Measurements from ENCODE around the gene PTPN14.
A peak's percentile ranks its signal among the peaks of the same experiment; 100 is the strongest.

PTPN14 gene

GRCh38 chr1:214569357-214570004, 18.1 kb upstream of the PTPN14 start:
- peak overlapping the region; percentile 69 for H3K27ac ChIP-seq
- no peak for DNase-seq (ENCODE audit: low read depth, low spot score)

DNA sequence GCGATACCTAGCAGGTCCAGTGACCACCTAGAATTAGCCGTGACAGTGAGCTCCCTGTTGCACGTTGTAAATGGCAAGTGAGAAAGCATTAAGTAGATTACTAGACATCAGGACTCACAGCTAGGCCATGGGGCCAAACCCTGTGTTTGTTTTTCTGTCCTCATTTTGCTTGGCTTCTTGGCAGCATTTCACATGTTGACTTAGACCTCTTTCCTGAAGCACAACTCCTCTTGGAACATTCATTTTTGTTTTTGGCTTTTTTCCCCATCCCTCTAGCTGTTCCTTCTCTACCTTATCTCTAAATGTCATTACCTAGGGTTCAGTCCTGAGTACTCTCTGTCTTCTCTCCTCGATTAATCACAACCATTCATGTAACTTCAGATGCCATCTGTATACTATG, 16.9 kb upstream of the PTPN14 start:
- no peak for DNase-seq (ENCODE audit: low read depth, low spot score)
- H3K27ac ChIP-seq: peak overlapping the region; percentile 69

GRCh38 chr1:214567481-214567980, 16.1 kb upstream of the PTPN14 start:
- H3K27ac ChIP-seq: peak overlapping the region; percentile 47
- DNase-seq (ENCODE audit: low read depth, low spot score): no peak

DNA sequence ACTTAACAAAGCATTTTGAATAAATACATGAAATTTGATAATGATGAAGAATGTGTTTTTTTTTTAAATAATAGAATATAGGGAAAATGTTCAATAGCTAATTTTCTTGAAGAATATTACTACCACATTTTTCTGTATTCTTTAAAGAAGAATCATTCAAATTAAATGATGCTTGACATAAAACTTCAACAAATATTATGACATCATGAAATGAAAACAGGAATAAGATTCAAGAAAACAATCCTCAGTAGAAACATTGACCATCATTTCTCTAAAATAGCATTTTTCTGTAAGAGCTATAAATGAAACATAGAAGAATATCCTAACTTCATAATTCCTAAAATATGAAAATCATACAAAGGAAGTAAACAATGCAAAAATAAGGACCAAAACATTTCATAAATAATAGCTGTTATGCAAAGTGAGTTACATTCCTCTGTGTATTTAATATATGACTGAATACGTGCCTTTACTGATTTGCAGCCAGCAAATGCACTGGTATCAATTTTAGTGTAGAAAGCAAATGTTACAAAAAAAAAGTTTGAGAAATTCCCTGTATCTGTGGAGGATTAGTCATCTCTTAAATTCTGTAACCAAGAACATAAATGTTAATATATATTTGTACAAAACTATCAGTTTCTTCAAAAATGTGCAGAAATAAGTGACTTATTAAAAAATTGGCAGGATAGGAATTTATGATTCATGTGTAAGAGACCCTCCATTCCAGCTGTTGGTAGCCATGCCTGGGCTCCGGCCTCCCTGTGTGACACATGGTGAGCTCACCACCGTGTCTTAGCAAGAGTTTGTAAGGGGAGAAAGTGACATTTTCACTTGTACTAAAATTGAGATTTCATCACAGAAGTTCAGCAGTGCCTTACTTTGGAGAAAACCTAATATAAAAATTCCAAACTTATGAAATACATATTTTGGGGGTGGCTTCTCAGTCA, 15.0 kb upstream of the PTPN14 start:
- H3K27ac ChIP-seq: peak overlapping the region; percentile 47
- DNase-seq (ENCODE audit: low read depth, low spot score): no peak

GRCh38 chr1:214565310-214565709, 13.9 kb upstream of the PTPN14 start:
- no peak overlapping the region for H3K27ac ChIP-seq
- no peak for DNase-seq (ENCODE audit: low read depth, low spot score)

DNA sequence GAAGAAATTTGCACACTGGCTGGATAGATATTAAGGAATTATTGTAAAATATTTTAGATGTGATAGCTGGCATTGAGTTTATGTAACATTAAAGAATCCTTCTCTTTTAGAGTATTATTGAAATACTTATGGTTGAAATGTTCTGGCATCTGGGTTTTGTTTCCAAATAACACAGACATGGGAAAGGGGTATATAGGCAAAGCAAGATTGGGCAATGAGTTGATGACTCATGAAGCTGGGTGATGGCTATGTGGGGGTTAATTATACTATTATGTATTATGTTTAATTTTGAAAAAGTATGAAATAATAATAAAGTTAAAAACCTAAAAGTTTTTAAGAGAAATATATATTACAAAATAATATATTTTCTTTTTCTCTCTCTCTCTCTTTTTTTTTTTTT, 12.5 kb upstream of the PTPN14 start:
- H3K27ac ChIP-seq: no peak overlapping the region
- DNase-seq (ENCODE audit: low read depth, low spot score): no peak

GRCh38 chr1:214557952-214558735, 6.7 kb upstream of the PTPN14 start:
- DNase-seq (ENCODE audit: low read depth, low spot score): no peak
- peak overlapping the region; percentile 10 for H3K27ac ChIP-seq

DNA sequence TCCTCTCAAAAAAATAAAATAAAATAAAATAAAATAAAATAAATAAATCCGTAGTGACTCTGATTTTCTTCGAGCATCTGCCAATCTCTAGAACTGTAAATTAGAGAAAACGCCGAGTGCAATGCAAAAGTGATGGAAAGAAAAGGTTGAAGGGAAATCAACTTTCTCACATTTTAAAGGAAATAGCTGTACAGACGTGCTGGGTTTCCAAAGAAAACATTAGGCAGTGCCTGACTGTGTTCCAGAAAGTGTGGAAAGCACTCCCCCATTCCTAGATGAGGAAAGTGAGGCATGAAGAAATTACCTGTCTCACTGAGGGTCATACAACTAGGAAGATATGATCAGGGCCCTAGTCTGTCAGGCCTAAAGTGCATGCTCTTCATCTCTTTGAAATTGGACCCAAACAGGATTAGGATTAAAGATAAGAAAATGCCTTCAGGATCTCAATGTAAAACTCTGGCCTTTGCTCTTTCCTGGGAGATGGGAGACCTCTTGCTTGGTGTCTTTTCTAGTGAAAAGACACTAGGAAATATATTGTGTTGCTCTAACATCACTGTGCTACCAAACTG, 1.8 kb upstream of the PTPN14 start:
- peak overlapping the region; percentile 97 for H3K27ac ChIP-seq
- DNase-seq (ENCODE audit: low read depth, low spot score): no peak

DNA sequence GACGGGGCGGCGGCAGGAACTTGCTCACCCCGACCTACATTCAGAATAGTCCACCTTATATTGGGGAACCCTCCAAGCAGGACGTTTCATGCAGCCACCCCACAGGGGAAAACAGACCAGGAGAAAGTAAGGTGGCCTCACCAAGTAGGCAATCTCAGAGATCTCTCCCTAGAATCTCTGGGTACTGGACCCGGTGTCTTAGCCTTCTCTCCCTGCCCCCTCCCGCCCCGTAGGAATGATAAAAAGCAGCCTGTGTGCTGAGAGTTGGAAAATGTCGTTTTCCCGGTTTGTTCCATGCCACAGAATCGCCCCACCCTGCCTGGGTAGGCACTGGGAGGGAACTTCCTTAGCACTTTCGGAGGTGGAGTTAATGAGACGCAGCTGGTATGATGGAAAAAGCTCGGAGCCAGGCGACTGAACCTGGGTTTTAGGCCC, 789 bp upstream of the PTPN14 start:
- peak; percentile 64 for DNase-seq (ENCODE audit: low read depth, low spot score)
- peak overlapping the region; percentile 97 for H3K27ac ChIP-seq

DNA sequence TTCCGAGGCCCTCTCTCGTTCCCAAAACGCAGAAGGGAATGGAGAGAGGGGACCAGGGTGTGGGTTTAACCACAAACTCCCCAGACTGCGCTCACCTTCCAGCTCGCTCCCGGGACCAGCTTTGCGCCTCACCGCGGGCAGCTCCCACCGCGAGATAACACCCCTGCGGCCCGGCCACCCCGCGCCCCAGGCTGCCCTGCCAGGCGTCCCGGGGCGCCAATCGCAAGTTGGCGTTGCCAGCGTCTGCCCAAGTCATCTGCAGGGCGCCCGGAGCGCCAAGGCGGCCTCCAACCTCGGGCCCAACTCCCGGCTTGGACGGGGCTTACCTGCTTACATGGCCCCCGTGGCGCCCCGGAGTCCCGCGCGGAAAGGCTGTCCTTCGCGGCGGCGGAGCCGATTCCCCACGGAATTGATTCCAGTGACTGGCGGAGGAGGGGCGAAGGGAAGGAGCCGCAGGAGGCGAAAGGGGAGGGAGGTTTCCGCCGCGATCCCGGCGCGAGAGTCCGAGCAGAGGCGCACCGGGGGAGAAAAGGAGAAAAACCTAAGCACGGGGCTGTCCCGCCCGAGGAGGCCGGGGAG, 456 bp downstream of the PTPN14 start:
- peak overlapping the region; percentile 97 for H3K27ac ChIP-seq
- no peak for DNase-seq (ENCODE audit: low read depth, low spot score)

DNA sequence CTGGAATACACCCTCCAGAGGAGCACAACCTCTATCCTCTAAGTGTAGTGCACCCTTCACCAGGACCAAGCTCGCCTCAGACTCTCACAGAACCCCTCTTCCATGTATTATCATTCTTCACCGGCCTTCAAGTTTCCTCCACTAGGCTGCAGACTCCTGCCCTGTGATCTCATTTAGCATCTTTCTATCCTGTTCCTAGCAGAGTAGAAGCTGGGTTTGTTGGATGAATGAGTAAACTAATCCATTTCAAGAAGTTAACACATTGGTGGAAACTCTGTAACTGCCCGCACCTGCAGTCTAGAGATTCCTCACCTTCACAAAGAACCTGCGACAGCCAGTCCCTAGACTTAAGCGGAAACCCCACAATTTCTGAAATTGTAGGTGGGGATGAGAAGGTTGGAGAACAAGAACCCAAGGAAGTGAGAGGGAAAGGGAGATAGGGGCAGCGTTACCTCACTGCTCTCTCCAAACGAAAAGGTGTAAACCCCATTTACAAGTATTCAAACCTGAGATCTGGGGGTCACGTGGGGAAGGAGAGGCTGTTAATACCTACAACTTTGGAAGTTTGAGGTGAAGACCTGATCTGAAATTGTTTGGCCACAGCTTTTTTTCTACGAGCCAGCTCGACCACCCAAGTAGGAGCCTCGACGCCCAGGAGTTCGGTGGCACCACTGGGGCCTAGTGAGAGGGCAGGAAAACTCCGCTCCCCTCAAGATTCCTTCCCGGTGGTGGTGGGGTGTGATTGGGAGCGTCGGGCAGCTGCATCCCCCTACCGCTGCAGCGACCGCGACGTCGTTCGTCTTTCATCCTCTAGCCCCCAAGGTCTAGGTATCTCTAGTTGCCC, 1.2 kb downstream of the PTPN14 start:
- peak overlapping the region; percentile 97 for H3K27ac ChIP-seq
- no peak for DNase-seq (ENCODE audit: low read depth, low spot score)

- no peak for DNase-seq (ENCODE audit: low read depth, low spot score)
- peak overlapping the region; percentile 97 for H3K27ac ChIP-seq
These were observed 1.8 kb downstream of the PTPN14 start for GRCh38 chr1:214549604-214550003.

GRCh38 chr1:214548988-214549387, 2.4 kb downstream of the PTPN14 start:
- peak overlapping the region; percentile 97 for H3K27ac ChIP-seq
- no peak for DNase-seq (ENCODE audit: low read depth, low spot score)

DNA sequence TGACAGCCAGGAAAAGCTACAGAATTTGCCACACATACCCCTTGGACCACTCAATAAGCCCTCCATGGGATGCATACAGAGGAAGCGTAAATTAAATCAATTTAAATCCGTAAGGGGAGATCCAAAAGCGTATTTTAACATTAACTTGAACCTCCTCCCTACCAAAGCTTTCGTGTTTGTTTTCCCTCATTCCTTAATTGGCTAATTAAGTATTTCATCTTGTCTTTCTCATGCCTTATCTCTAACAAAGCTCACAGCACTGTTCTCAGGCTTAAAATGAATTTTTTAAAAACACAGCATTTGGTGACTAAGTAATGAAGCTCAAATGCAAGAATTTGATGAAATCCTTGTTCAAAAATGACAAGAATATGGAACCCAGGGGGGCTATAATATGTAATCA, 3.1 kb downstream of the PTPN14 start:
- no peak for DNase-seq (ENCODE audit: low read depth, low spot score)
- H3K27ac ChIP-seq: peak overlapping the region; percentile 97

- peak overlapping the region; percentile 97 for H3K27ac ChIP-seq
- no peak for DNase-seq (ENCODE audit: low read depth, low spot score)
These were observed 3.7 kb downstream of the PTPN14 start for GRCh38 chr1:214547747-214548146.

- DNase-seq (ENCODE audit: low read depth, low spot score): no peak
- H3K27ac ChIP-seq: peak overlapping the region; percentile 97
These were observed 4.3 kb downstream of the PTPN14 start for GRCh38 chr1:214546886-214547641.

- no peak for DNase-seq (ENCODE audit: low read depth, low spot score)
- peak overlapping the region; percentile 97 for H3K27ac ChIP-seq
These were observed 5.3 kb downstream of the PTPN14 start for GRCh38 chr1:214546084-214546483.

- H3K27ac ChIP-seq: no peak overlapping the region
These were observed 6.1 kb downstream of the PTPN14 start for GRCh38 chr1:214545293-214545692.

More at GRCh38 chr1:214545293-214545692, 6.1 kb downstream of the PTPN14 start:
- no peak for DNase-seq (ENCODE audit: low read depth, low spot score)
